GM12878 (cell line): ENCODE data around the gene UBE2E1. TPM values are rescaled to one million over a fixed set of nuclear protein-coding genes. Genes with fewer than 3 reads are reported as not detected.

Experiments used
- ATAC-seq: fragments of 200-7000 bp; cut with Tn5 transposase; 3 replicates; pipeline ENCODE4 v1.9.1; 2020; ENCODE audit warnings: mild to moderate bottlenecking, moderate library complexity
- BruUV-seq: library from RNA; stranded (reverse); fragments of 400-500 nt; replicated peaks from 2 replicates; lab custom pipeline; 2021; lab: Mats Ljungman, UMichigan
- CTCF ChIA-PET: fragments of 300-600 bp; sonication (Branson Sonifier 250); formaldehyde crosslinking; extraction: SDS; loops from one replicate; lab custom pipeline; 2021; ENCODE audit warnings: inconsistent platforms; lab: Yijun Ruan, JAX
- POLR2A ChIA-PET: fragments of 350-600 bp; formaldehyde crosslinking; extraction: SDS; loops from one replicate; lab custom pipeline; 2021; ENCODE audit warnings: inconsistent platforms; lab: Charles Lee
- RAD21 ChIA-PET: fragments of 300-600 bp; sonication (Branson Sonifier 250); formaldehyde crosslinking; loops from one replicate; lab custom pipeline; 2023; ENCODE audit warnings: antibody characterized with exemption; ENCODE audit not compliant: unreplicated experiment; lab: Charles Lee
- SMC1A ChIA-PET: fragments of 300-600 bp; sonication (Branson Sonifier 250); formaldehyde crosslinking; loops from one replicate; lab custom pipeline; 2023; ENCODE audit not compliant: unreplicated experiment, uncharacterized antibody; lab: Charles Lee
- DNase-seq: peaks from one replicate; pipeline ENCODE4 v3.0.0-alpha.2; 2011; ENCODE audit warnings: low read depth, low spot score
- FAIRE-seq: peaks from 3 replicates; lab custom pipeline; 2011; peaks lifted over from hg19 to GRCh38; lab: Jason Lieb, UNC
- H2AFZ ChIP-seq: 2 replicates; pipeline ENCODE4 v1.6.0; 2011; ENCODE audit warnings: low read depth, low read length, control low read depth; ENCODE audit not compliant: control insufficient read depth
- H3K27ac ChIP-seq: 2 replicates; pipeline ENCODE4 v1.5.1; 2011; ENCODE audit warnings: control low read depth; ENCODE audit not compliant: control insufficient read depth, insufficient read depth
- H3K27me3 ChIP-seq, 2 experiments: replicated peaks in 1 of 2; 2 replicates each; pipeline versions ENCODE4 v1.6.0 to v1.6.1; 2011; ENCODE audit warnings: low read length in 1 of 2; ENCODE audit not compliant: control insufficient read depth in 2 of 2, insufficient read depth in 2 of 2
- H3K36me3 ChIP-seq, 2 experiments: 2 replicates each; pipeline ENCODE4 v1.5.1; 2011; ENCODE audit warnings: low read length in 1 of 2; ENCODE audit not compliant: control insufficient read depth in 2 of 2, insufficient read depth in 2 of 2
- H3K4me1 ChIP-seq: 2 replicates; pipeline ENCODE4 v1.6.1; 2011; ENCODE audit warnings: mild to moderate bottlenecking, low read length, moderate library complexity, mixed read lengths; ENCODE audit not compliant: control insufficient read depth, insufficient read depth
- H3K4me2 ChIP-seq: 2 replicates; pipeline ENCODE4 v1.6.0; 2011; ENCODE audit warnings: control low read depth; ENCODE audit not compliant: control insufficient read depth, insufficient read depth
- H3K4me3 ChIP-seq: fragments of 200-600 bp; sonication (generic); 2 replicates; pipeline ENCODE4 v1.5.1; 2016
- H3K79me2 ChIP-seq: 2 replicates; pipeline ENCODE4 v1.6.0; 2011; ENCODE audit warnings: low read length; ENCODE audit not compliant: control insufficient read depth, insufficient read depth
- H3K9ac ChIP-seq: 2 replicates; pipeline ENCODE4 v1.8.0; 2011; ENCODE audit warnings: low read length, control low read depth, mixed read lengths; ENCODE audit not compliant: control insufficient read depth, insufficient read depth
- H3K9me3 ChIP-seq: replicated peaks from 3 replicates; pipeline ENCODE4 v1.5.1; 2011; ENCODE audit warnings: mild to moderate bottlenecking, low read length; ENCODE audit not compliant: control insufficient read depth, insufficient read depth
- H4K20me1 ChIP-seq: 2 replicates; pipeline ENCODE4 v1.6.0; 2011; ENCODE audit not compliant: control insufficient read depth, insufficient read depth
- ASH2L ChIP-seq: fragments of 300-600, 200-600 bp; sonication (generic); IDR thresholded peaks from 2 replicates; pipeline ENCODE4 v1.6.1; 2017; ENCODE audit warnings: low read depth, mild to moderate bottlenecking, borderline replicate concordance
- ATF2 ChIP-seq: IDR thresholded peaks from 2 replicates; pipeline ENCODE4 v1.6.1; 2012; ENCODE audit warnings: low read length, inconsistent platforms
- FOXM1 ChIP-seq: IDR thresholded peaks from 2 replicates; pipeline ENCODE4 v1.6.1; 2012; ENCODE audit warnings: low read depth, mild to moderate bottlenecking, inconsistent platforms, low read length, moderate library complexity
- MXI1 ChIP-seq: fragments of 150-350 bp; IDR thresholded peaks from 2 replicates; pipeline ENCODE4 v1.6.1; 2011; ENCODE audit warnings: low read depth, mild to moderate bottlenecking, inconsistent platforms, low read length, improper control_type of control experiment
- REST ChIP-seq: IDR thresholded peaks from 2 replicates; pipeline ENCODE4 v1.6.1; 2012; ENCODE audit warnings: mild to moderate bottlenecking, low read depth, low read length
- SREBF1 ChIP-seq: IDR thresholded peaks from 2 replicates; pipeline ENCODE4 v1.6.1; 2012; ENCODE audit warnings: mild to moderate bottlenecking, low read length
- WGBS: methylation state at CpG from one replicate; pipeline ENCODE4 v1.1.6; 2016; ENCODE audit warnings: low lambda C conversion rate; ENCODE audit not compliant: insufficient replicate concordance, insufficient coverage; ENCODE audit errors: missing lambda C conversion rate; 5-methylcytosine and 5-hydroxymethylcytosine counted together
- in situ Hi-C: fragments of 300-500 bp; cut with MboI; formaldehyde crosslinking; loops from 9 replicates; pipeline ENCODE4 v1.14.3; 2018; ENCODE audit warnings: mixed read lengths
- intact Hi-C: fragments of 100-400 bp; cut with micrococcal nuclease; formaldehyde crosslinking; loops from one replicate; pipeline ENCODE4 v1.14.2; 2022; ENCODE audit not compliant: unreplicated experiment
- polyA plus RNA-seq, 11 experiments: library from polyadenylated mRNA; depleted of rRNA in 4 of 11; unstranded in 6 of 11; stranded (reverse) in 5 of 11; fragments of >200 nt; fragmentation: Nextera tagmentation in 4 of 11; fragmentation: Illumina TruSeq in 1 of 11; extraction: Ambion mirVana in 4 of 11; extraction: Trizol in 1 of 11; gene quantifications; 1 replicate in 1 of 11; 2 replicates in 10 of 11; pipeline versions ENCODE4 v1.2.1 to v1.2.3, GENCODE V29; 2011 to 2016; ENCODE audit warnings: inconsistent platforms in 2 of 11, missing spikeins in 2 of 11, low read depth in 1 of 11
- total RNA-seq, 4 experiments: library from RNA; depleted of rRNA in 3 of 4; stranded (reverse); fragments of >200 nt in 3 of 4; fragmentation: Illumina TruSeq in 1 of 4; extraction: Trizol in 1 of 4; gene quantifications; 2 replicates each; pipeline versions ENCODE4 v1.2.1 to v1.2.3, GENCODE V29; 2013 to 2021
- TF ChIP-seq, protein P1 (sequence below): fragments of 450-650 bp; IDR thresholded peaks from 2 replicates; pipeline ENCODE4 v1.6.1; 2016; ENCODE audit warnings: mild to moderate bottlenecking, moderate library complexity, borderline replicate concordance
- TF ChIP-seq, protein P2 (sequence below): fragments of 450-650 bp; IDR thresholded peaks from 2 replicates; pipeline ENCODE4 v1.6.1; 2017; ENCODE audit warnings: borderline replicate concordance

UBE2E1 gene
- total and polyA plus RNA-seq, 10 of the 15 experiments (the other 5 are each of a cell fraction or from before 2014, with no cell fraction given) = 18.7 to 425 (median 147) TPM

GRCh38 chr3:23940775-23941174, 135.0 kb downstream of the UBE2E1 start:
- Histone ChIP-seq H3K4me3 (no peak overlapping the region), H3K79me2 (no peaks in the 10 kb centered on the region), H3K27ac (no peak overlapping the region), H3K4me1 (0 out of 2 replicates have a peak, but pooled peaks cover 3% of the 10 kb centered on the region), H3K9me3 (no peaks in the 10 kb centered on the region), H2AFZ (no peak overlapping the region), H3K4me2 (no peak overlapping the region), H3K9ac (no peak overlapping the region), H4K20me1 (no peaks in the 10 kb centered on the region), H3K36me3 (no peaks in the 10 kb centered on the region), H3K27me3 (peaks cover 0 to 3% of the 10 kb centered on the region in 2 experiments; a peak in 1 of 4 replicates)
- 62% methylated on average over 5 of the region's 5 CpGs for WGBS
- ChIA-PET RAD21 (interaction anchor here (1.3 kb wide), 1 partner anchor 9 kb away, joined by 3 read pairs; no protein-coding TSS in a partner anchor), SMC1A (interaction anchor here (0.5 to 1.1 kb wide), 5 partner anchors 11 to 620 kb away, joined by 3 to 4 read pairs (median 3); no protein-coding TSS in a partner anchor), POLR2A (interaction anchor here (0.5 to 1.2 kb wide), 2 partner anchors 18 to 22 kb away, joined by 3 to 4 read pairs; no protein-coding TSS in a partner anchor), CTCF (interaction anchor here (1.5 kb wide), 2 partner anchors 16 to 107 kb away, joined by 3 to 6 read pairs; no protein-coding TSS in a partner anchor)
- BruUV-seq = no TSS peak
- FAIRE-seq (no peak), ATAC-seq (no peak), DNase-seq (no peak)
- intact Hi-C loops = loop anchor here (10.0 kb wide), 1 partner anchor 286 kb away; no protein-coding TSS in a partner anchor
- in situ Hi-C loops = loop anchor here (25.0 kb wide), 1 partner anchor 1847 kb away; the partner anchor contains the start of genes NGLY1 and OXSM
- TF ChIP-seq, protein P1, sequence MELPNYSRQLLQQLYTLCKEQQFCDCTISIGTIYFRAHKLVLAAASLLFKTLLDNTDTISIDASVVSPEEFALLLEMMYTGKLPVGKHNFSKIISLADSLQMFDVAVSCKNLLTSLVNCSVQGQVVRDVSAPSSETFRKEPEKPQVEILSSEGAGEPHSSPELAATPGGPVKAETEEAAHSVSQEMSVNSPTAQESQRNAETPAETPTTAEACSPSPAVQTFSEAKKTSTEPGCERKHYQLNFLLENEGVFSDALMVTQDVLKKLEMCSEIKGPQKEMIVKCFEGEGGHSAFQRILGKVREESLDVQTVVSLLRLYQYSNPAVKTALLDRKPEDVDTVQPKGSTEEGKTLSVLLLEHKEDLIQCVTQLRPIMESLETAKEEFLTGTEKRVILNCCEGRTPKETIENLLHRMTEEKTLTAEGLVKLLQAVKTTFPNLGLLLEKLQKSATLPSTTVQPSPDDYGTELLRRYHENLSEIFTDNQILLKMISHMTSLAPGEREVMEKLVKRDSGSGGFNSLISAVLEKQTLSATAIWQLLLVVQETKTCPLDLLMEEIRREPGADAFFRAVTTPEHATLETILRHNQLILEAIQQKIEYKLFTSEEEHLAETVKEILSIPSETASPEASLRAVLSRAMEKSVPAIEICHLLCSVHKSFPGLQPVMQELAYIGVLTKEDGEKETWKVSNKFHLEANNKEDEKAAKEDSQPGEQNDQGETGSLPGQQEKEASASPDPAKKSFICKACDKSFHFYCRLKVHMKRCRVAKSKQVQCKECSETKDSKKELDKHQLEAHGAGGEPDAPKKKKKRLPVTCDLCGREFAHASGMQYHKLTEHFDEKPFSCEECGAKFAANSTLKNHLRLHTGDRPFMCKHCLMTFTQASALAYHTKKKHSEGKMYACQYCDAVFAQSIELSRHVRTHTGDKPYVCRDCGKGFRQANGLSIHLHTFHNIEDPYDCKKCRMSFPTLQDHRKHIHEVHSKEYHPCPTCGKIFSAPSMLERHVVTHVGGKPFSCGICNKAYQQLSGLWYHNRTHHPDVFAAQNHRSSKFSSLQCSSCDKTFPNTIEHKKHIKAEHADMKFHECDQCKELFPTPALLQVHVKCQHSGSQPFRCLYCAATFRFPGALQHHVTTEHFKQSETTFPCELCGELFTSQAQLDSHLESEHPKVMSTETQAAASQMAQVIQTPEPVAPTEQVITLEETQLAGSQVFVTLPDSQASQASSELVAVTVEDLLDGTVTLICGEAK = no peak
- TF ChIP-seq ASH2L (no peak), SREBF1 (no peak), REST (no peak), ATF2 (no peak), FOXM1 (no peak), MXI1 (no peak)
- TF ChIP-seq, protein P2, sequence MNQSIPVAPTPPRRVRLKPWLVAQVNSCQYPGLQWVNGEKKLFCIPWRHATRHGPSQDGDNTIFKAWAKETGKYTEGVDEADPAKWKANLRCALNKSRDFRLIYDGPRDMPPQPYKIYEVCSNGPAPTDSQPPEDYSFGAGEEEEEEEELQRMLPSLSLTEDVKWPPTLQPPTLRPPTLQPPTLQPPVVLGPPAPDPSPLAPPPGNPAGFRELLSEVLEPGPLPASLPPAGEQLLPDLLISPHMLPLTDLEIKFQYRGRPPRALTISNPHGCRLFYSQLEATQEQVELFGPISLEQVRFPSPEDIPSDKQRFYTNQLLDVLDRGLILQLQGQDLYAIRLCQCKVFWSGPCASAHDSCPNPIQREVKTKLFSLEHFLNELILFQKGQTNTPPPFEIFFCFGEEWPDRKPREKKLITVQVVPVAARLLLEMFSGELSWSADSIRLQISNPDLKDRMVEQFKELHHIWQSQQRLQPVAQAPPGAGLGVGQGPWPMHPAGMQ = no peak
